Fibroblast of pulmonary artery (primary cell): Measurements from ENCODE around the gene PRPF6.

Experiments
- DNase-seq: peaks from one replicate; pipeline ENCODE4 v3.0.0-alpha.2; 2010; ENCODE audit warnings: low read depth
- H3K4me3 ChIP-seq: replicated peaks from 2 replicates; pipeline ENCODE4 v1.5.1; 2011; ENCODE audit warnings: low read depth, mild to moderate bottlenecking, control low read depth, low read length, moderate library complexity
- CTCF ChIP-seq: IDR thresholded peaks from 2 replicates; pipeline ENCODE4 v1.5.1; 2011; ENCODE audit warnings: mild to moderate bottlenecking, control low read depth, low read length, inconsistent platforms; ENCODE audit errors: missing control alignments

The PRPF6 gene, protein sequence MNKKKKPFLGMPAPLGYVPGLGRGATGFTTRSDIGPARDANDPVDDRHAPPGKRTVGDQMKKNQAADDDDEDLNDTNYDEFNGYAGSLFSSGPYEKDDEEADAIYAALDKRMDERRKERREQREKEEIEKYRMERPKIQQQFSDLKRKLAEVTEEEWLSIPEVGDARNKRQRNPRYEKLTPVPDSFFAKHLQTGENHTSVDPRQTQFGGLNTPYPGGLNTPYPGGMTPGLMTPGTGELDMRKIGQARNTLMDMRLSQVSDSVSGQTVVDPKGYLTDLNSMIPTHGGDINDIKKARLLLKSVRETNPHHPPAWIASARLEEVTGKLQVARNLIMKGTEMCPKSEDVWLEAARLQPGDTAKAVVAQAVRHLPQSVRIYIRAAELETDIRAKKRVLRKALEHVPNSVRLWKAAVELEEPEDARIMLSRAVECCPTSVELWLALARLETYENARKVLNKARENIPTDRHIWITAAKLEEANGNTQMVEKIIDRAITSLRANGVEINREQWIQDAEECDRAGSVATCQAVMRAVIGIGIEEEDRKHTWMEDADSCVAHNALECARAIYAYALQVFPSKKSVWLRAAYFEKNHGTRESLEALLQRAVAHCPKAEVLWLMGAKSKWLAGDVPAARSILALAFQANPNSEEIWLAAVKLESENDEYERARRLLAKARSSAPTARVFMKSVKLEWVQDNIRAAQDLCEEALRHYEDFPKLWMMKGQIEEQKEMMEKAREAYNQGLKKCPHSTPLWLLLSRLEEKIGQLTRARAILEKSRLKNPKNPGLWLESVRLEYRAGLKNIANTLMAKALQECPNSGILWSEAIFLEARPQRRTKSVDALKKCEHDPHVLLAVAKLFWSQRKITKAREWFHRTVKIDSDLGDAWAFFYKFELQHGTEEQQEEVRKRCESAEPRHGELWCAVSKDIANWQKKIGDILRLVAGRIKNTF

DNA sequence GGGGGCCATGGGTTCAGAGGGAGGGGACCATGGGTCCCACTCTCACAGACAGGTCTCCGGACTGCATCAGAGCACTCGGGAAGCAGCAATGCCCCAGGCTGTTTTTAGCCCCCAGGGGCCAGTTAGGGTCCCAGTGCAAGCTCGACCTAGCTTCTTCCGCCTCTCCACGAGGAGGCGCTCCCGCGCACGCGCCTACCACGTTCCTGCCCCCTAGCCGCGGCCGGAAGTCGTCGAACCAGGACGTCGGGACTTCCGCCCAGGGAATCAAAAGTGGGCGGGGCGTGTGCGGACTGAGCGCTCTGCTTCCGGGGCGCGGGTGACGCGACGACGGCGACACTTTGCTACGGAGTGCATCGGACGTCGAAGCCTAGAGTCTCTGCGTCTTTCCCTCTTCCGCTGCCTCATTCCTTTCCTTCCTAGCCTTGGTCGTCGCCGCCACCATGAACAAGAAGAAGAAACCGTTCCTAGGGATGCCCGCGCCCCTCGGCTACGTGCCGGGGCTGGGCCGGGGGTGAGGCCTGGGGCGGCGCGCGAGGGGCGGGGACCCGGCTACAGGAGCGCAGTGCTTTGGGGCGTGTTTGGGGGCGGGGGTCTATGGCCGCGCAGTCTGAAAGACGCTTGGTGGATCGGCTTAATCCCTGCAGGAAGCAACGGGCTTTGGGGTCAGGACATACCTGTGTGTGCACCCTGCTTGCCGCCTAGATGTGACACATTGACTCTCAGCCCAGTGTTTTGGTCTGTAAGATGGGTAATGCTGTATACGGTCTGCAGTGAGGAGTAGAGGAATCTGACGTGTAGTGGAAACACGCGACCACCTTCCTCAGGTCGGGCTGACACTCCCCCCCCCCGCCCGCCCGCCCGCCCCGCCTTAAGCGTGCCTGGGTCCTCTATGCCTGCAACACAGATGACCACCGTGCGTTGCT lies at the start of gene PRPF6:
Gene PRPF6, plus strand, starts transcription at position 327 of the 923 bp plus-strand sequence. Its CDS starts 114 bp downstream, at position 441.
- peak; percentile 96 for DNase-seq
- peak within 1 kb of the TSS; percentile 93 for H3K4me3 ChIP-seq
- peak; percentile 89 for TF ChIP-seq CTCF

DNA sequence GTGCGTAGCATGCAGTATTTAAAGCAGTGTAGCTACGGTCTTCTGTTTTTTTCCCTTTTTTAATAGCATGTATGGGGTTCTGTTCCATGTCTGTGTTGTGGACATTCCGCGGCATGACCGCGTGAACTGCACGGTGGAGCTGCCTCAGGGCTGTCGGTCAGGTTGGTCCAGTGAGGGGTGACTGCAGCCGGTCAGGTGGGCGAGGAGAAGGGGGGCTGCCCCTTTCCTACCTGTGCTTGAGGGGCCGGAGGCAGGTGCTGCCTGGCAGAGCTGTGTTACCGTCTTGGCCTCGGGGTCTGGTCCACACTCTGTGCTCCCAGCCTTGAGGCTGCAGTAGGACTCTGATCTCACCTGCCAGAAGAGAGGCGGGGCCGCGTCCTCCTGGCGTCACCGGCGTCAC lies 49.2 kb upstream of the PRPF6 start:
- H3K4me3 ChIP-seq = no peak overlapping the region
- no peak for DNase-seq
- TF ChIP-seq CTCF = no peak

- H3K4me3 ChIP-seq = no peak overlapping the region
- TF ChIP-seq CTCF = no peak
- no peak for DNase-seq
Observed at GRCh38 chr20:63932606-63933160, 48.2 kb upstream of the PRPF6 start.

DNA sequence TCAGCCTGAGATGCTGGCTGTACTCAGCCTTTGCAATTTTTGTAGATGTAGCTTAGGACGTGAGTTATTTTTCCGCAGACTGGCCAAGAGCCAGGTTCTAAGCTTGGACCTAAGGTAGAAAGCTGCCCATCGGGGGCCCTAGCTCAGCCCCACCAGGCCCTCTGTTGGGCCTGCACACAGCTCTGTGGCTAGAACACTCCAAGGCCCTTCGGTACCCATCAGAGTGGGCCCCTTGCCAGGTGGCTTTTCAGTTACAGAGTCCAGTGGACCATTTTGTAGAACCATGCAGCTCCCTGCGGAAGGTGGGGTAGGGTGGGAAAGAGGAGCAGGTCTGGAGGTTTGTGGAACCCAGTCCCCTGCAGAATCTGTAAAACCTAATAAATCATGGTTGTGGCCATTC lies 47.3 kb upstream of the PRPF6 start:
- no peak for TF ChIP-seq CTCF
- DNase-seq = no peak
- H3K4me3 ChIP-seq = no peak overlapping the region

DNA sequence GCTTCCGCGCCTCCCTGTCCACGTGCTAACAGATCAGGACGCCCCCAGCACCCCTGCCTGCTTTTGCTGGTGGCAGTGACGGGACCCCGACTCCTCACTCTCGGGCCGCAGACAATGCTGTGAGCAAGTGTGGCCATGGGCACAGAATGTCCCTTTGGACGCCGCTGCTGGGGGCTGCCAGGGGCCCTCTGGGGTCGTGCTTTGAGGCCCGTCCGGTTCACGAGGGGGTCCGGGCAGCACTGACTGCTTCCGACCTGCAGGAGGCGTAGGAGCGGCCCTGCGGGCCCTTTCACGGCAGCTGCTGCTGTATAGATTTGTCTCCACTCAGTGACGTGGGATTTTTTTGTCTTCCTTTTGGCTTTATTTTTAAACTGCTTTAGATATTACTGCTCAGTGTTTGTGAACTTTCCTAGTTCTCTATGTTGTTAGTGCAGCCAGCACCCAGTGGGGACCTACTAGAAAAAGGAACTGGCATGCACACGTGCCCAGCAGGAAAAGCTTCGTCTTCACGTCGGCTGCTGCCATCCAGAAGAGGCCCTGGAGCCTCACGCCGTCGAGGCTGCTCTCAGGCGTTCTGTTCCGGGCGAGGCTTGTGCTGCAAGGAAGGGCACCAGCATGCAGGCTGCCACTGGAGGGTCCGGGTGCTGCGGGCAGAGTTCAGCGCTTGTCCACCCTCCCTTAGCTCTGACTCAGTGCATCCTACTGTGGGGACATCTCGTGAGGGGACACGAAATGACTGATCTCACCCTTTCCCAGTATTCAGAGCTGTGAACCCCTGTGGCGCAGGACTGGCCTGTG lies 46.5 kb upstream of the PRPF6 start:
- peak; percentile 32 for TF ChIP-seq CTCF
- no peak for DNase-seq
- no peak overlapping the region for H3K4me3 ChIP-seq
